Measurements from ENCODE around the gene FKRP.
"Not testable (repeated sequence)": the region's sequence is repeated elsewhere in the genome, so short reads cannot be mapped to it uniquely, and the experiment has no call there.

Gene FKRP

GRCh38 chr19:46773018-46773399 is 27.2 kb downstream of the FKRP start:
- in situ Hi-C loops (cut with HindIII; ENCODE audit: low pct_ligation_motif_present, low pct_unique_long_range_greater_than_20kb, low sequenced_read_pairs), result no loop called here
- DNase-seq, result no peak

GRCh38 chr19:46775642-46776258 is 29.9 kb downstream of the FKRP start:
- in situ Hi-C loops (cut with HindIII; ENCODE audit: low pct_ligation_motif_present, low pct_unique_long_range_greater_than_20kb, low sequenced_read_pairs), result no loop called here
- DNase-seq, result no peak

GRCh38 chr19:46776927-46777911 is 31.4 kb downstream of the FKRP start:
- DNase-seq, result no peak
- in situ Hi-C loops (cut with HindIII; ENCODE audit: low pct_ligation_motif_present, low pct_unique_long_range_greater_than_20kb, low sequenced_read_pairs), result no loop called here

GRCh38 chr19:46777956-46778645 is 32.2 kb downstream of the FKRP start:
- in situ Hi-C loops (cut with HindIII; ENCODE audit: low pct_ligation_motif_present, low pct_unique_long_range_greater_than_20kb, low sequenced_read_pairs), result not testable (repeated sequence)

GRCh38 chr19:46782355-46783019 is 36.6 kb downstream of the FKRP start:
- in situ Hi-C loops (cut with HindIII; ENCODE audit: low pct_ligation_motif_present, low pct_unique_long_range_greater_than_20kb, low sequenced_read_pairs), result no loop called here
- DNase-seq, result no peak

More at GRCh38 chr19:46777956-46778645, 32.2 kb downstream of the FKRP start:
- DNase-seq, result not testable (repeated sequence)

GRCh38 chr19:46783670-46784069 is 37.8 kb downstream of the FKRP start:
- no peak for DNase-seq
- in situ Hi-C loops (cut with HindIII; ENCODE audit: low pct_ligation_motif_present, low pct_unique_long_range_greater_than_20kb, low sequenced_read_pairs), result no loop called here

- peak; percentile 90 for DNase-seq
- in situ Hi-C loops (cut with HindIII; ENCODE audit: low pct_ligation_motif_present, low pct_unique_long_range_greater_than_20kb, low sequenced_read_pairs), result no loop called here
These were observed 38.6 kb downstream of the FKRP start for GRCh38 chr19:46784262-46785053.

- in situ Hi-C loops (cut with HindIII; ENCODE audit: low pct_ligation_motif_present, low pct_unique_long_range_greater_than_20kb, low sequenced_read_pairs), result no loop called here
- peak; percentile 92 for DNase-seq
These were observed 39.5 kb downstream of the FKRP start for GRCh38 chr19:46785054-46785979.

- in situ Hi-C loops (cut with HindIII; ENCODE audit: low pct_ligation_motif_present, low pct_unique_long_range_greater_than_20kb, low sequenced_read_pairs), result no loop called here
- DNase-seq, result no peak
These were observed 40.1 kb downstream of the FKRP start for GRCh38 chr19:46785980-46786235.

- DNase-seq, result peak; percentile 77
- in situ Hi-C loops (cut with HindIII; ENCODE audit: low pct_ligation_motif_present, low pct_unique_long_range_greater_than_20kb, low sequenced_read_pairs), result no loop called here
These were observed 40.6 kb downstream of the FKRP start for GRCh38 chr19:46786236-46787039.

- in situ Hi-C loops (cut with HindIII; ENCODE audit: low pct_ligation_motif_present, low pct_unique_long_range_greater_than_20kb, low sequenced_read_pairs), result no loop called here
- no peak for DNase-seq
These were observed 41.1 kb downstream of the FKRP start for GRCh38 chr19:46787040-46787330.

GRCh38 chr19:46787331-46788261 is 41.7 kb downstream of the FKRP start:
- in situ Hi-C loops (cut with HindIII; ENCODE audit: low pct_ligation_motif_present, low pct_unique_long_range_greater_than_20kb, low sequenced_read_pairs), result no loop called here

GRCh38 chr19:46788262-46788967 is 42.6 kb downstream of the FKRP start, which contains the start of gene SLC1A5:
Gene SLC1A5, minus strand, starts transcription at chr19:46788594. Its CDS starts 629 bp downstream, at chr19:46787965.
- in situ Hi-C loops (cut with HindIII; ENCODE audit: low pct_ligation_motif_present, low pct_unique_long_range_greater_than_20kb, low sequenced_read_pairs), result no loop called here
- DNase-seq, result peak; percentile 94

More at GRCh38 chr19:46787331-46788261, 41.7 kb downstream of the FKRP start:
- peak; percentile 59 for DNase-seq

- no peak for DNase-seq
- in situ Hi-C loops (cut with HindIII; ENCODE audit: low pct_ligation_motif_present, low pct_unique_long_range_greater_than_20kb, low sequenced_read_pairs), result no loop called here
These were observed 43.1 kb downstream of the FKRP start for GRCh38 chr19:46788968-46789338.

- in situ Hi-C loops (cut with HindIII; ENCODE audit: low pct_ligation_motif_present, low pct_unique_long_range_greater_than_20kb, low sequenced_read_pairs), result no loop called here
- no peak for DNase-seq
These were observed 43.5 kb downstream of the FKRP start for GRCh38 chr19:46789371-46789770.

Data from ACHN (cell line).